Right lung (tissue), 5 donors: Measurements from ENCODE around the gene CHRM1. TPM values are rescaled to one million over a fixed set of nuclear protein-coding genes. Genes with fewer than 3 reads are reported as not detected.
"Not testable (repeated sequence)": the region's sequence is repeated elsewhere in the genome, so short reads cannot be mapped to it uniquely, and the experiment has no call there.

Source experiments
- DNase-seq, 2 donors: peaks; one replicate each; pipeline ENCODE4 v3.0.0-alpha.2; 2013
- polyA plus RNA-seq, 5 donors: library from polyadenylated mRNA; unstranded; fragments of 120-200 nt; gene quantifications; one replicate each; pipeline versions ENCODE4 v1.2.1 to v1.2.3, GENCODE V29; 2013; ENCODE audit warnings: inconsistent platforms in 1 of 5, low replicate concordance in 1 of 5; ENCODE audit not compliant: insufficient read length in 5 of 5, insufficient read depth in 1 of 5

CHRM1 gene
- polyA plus RNA-seq, 5 donors = 0.58 to 1.3 (median 0.76) TPM

- no peak for DNase-seq
Observed at GRCh38 chr11:62875698-62876478, 45.3 kb downstream of the CHRM1 start.

GRCh38 chr11:62874851-62875250, 46.3 kb downstream of the CHRM1 start:
- no peak for DNase-seq

- DNase-seq = no peak
Observed at GRCh38 chr11:62865635-62866034, 55.5 kb downstream of the CHRM1 start.

GRCh38 chr11:62863687-62864335, 57.4 kb downstream of the CHRM1 start:
- no peak for DNase-seq

- not testable (repeated sequence) for DNase-seq
Observed at GRCh38 chr11:62861564-62862192, 59.5 kb downstream of the CHRM1 start.

GRCh38 chr11:62860835-62861563, 60.2 kb downstream of the CHRM1 start:
- no peak for DNase-seq

- not testable (repeated sequence) for DNase-seq
Observed at GRCh38 chr11:62859281-62859703, 61.9 kb downstream of the CHRM1 start.

Other genes starting within 250 kb of the CHRM1 start
- 10 to 100 TPM in 1 of 5 donors, 1 to 10 TPM in 4; 5.0 to 10.8 (median 6.7) TPM for gene UQCC3, start 249.7 kb downstream of the CHRM1 start, polyA plus RNA-seq
- gene LBHD1, start 249.1 kb downstream of the CHRM1 start, polyA plus RNA-seq = 1 to 10 TPM; 4.9 to 9.5 (median 8.8) TPM
- 100 to 1,000 TPM; 132 to 176 (median 145) TPM for gene UBXN1, start 242.3 kb downstream of the CHRM1 start, polyA plus RNA-seq
- 1 to 10 TPM in 1 of 5 donors, under 1 TPM in 4; 0.37 to 1.3 (median 0.55) TPM for gene LRRN4CL, start 231.8 kb downstream of the CHRM1 start, polyA plus RNA-seq
- gene BSCL2, start 213.9 kb downstream of the CHRM1 start, polyA plus RNA-seq = 10 to 100 TPM; 38.0 to 50.3 (median 45.9) TPM
- gene GNG3, start 213.7 kb downstream of the CHRM1 start, polyA plus RNA-seq = 1 to 10 TPM in 4 of 5 donors, under 1 TPM in 1; 0.73 to 1.7 (median 1.5) TPM
- gene HNRNPUL2, start 193.9 kb downstream of the CHRM1 start, polyA plus RNA-seq = 10 to 100 TPM; 73.0 to 85.8 (median 81.9) TPM
- 10 to 100 TPM; 36.1 to 47.0 (median 37.1) TPM for gene TTC9C, start 192.9 kb downstream of the CHRM1 start, polyA plus RNA-seq
- 1 to 10 TPM; 5.6 to 9.6 (median 7.0) TPM for gene ZBTB3, start 167.2 kb downstream of the CHRM1 start, polyA plus RNA-seq
- 100 to 1,000 TPM; 136 to 186 (median 153) TPM for gene POLR2G, start 159.8 kb downstream of the CHRM1 start, polyA plus RNA-seq
- 10 to 100 TPM; 23.5 to 30.7 (median 25.7) TPM for gene TAF6L, start 150.0 kb downstream of the CHRM1 start, polyA plus RNA-seq
- gene TMEM179B, start 134.0 kb downstream of the CHRM1 start, polyA plus RNA-seq = 10 to 100 TPM; 48.2 to 59.9 (median 51.2) TPM
- gene TMEM223, start 129.4 kb downstream of the CHRM1 start, polyA plus RNA-seq = 10 to 100 TPM; 18.8 to 28.1 (median 21.0) TPM
- gene NXF1, start 115.9 kb downstream of the CHRM1 start, polyA plus RNA-seq = 100 to 1,000 TPM; 111 to 162 (median 134) TPM
- gene STX5, start 89.3 kb downstream of the CHRM1 start, polyA plus RNA-seq = 10 to 100 TPM; 46.7 to 58.3 (median 55.5) TPM
- under 1 TPM in 2 of 5 donors, not detected in 3; 0.34 to 0.37 TPM for gene TEX54, start 88.5 kb downstream of the CHRM1 start, polyA plus RNA-seq
- gene WDR74, start 81.8 kb downstream of the CHRM1 start, polyA plus RNA-seq = 10 to 100 TPM; 35.6 to 50.3 (median 42.9) TPM
- gene SLC3A2, start 40.5 kb downstream of the CHRM1 start, polyA plus RNA-seq = 100 to 1,000 TPM; 167 to 197 (median 172) TPM
- gene SLC22A6, start 63.6 kb upstream of the CHRM1 start, polyA plus RNA-seq = under 1 TPM in 1 of 5 donors, not detected in 4; 0.09 TPM
- gene SLC22A8, start 94.5 kb upstream of the CHRM1 start, polyA plus RNA-seq = under 1 TPM in 3 of 5 donors, not detected in 2; 0.04 to 0.22 (median 0.08) TPM
- gene SLC22A24, start 222.9 kb upstream of the CHRM1 start, polyA plus RNA-seq = not detected